Activated naive CD4-positive, alpha-beta T cell treated with anti-CD3 and anti-CD28 coated beads, Interleukin-2, amount 50 U/mL, for 16 hours (primary cell): ENCODE data around the gene IKZF3.
"Not testable (repeated sequence)": the region's sequence is repeated elsewhere in the genome, so short reads cannot be mapped to it uniquely, and the experiment has no call there.

Source experiments
- DNase-seq: peaks from one replicate; pipeline ENCODE4 v3.0.0-alpha.2; 2020

The IKZF3 gene

GRCh38 chr17:39777534-39778365 is 86.4 kb downstream of the IKZF3 start:
- no peak for DNase-seq

- peak; percentile 30 for DNase-seq
Observed at GRCh38 chr17:39776252-39776651, 87.9 kb downstream of the IKZF3 start.

DNA sequence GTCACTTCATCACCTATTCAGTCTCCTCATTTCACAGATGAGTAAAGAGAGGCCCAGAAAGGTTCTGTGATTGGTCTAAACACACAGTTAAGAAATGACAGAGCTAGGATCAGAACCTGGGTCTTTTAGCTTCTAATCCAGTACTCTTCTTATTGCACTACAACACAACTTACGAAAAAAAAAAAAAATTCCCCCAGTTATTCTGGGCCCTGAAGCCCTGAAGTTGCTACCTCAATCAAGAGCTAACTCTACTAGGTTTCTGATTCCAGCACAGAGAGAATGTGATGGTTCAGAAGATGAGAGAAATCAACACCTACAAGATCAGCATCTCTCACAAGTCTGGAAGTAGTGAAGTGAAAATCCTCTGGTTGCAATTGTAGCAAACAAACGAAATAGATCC is 89.1 kb downstream of the IKZF3 start:
- DNase-seq = no peak

- DNase-seq = no peak
Observed at GRCh38 chr17:39774047-39774446, 90.1 kb downstream of the IKZF3 start.

GRCh38 chr17:39772987-39773934 is 90.9 kb downstream of the IKZF3 start:
- DNase-seq = no peak

GRCh38 chr17:39772415-39772814 is 91.7 kb downstream of the IKZF3 start:
- no peak for DNase-seq

DNA sequence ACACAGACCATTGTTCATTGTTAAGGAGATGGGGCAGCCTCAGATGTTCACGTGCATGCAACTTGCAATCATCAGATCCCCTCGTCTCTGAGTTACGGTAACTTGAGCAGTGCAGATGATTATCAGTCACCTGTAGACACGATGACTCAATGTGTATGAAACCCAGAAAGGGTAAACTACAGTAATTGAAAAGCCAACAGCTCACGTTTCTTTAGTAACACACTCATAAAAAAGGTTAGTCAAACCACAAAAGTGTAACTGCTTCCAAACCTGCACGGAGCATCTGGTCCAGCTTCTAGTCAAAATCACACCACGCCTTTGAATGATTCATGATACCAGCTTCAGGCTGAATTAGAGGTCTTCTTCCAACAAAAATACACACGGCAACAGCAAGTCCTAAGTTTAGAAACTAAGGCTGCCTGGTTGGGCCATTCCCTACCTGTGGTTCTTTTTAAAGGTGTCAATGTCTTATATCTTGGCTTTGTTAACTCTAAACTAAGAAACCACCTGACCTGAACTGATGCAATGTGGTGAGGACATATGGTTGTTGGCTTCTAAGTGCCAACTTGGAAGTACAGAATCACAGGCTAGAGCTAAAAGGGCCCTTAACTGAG is 94.0 kb downstream of the IKZF3 start:
- DNase-seq = peak; percentile 65

DNA sequence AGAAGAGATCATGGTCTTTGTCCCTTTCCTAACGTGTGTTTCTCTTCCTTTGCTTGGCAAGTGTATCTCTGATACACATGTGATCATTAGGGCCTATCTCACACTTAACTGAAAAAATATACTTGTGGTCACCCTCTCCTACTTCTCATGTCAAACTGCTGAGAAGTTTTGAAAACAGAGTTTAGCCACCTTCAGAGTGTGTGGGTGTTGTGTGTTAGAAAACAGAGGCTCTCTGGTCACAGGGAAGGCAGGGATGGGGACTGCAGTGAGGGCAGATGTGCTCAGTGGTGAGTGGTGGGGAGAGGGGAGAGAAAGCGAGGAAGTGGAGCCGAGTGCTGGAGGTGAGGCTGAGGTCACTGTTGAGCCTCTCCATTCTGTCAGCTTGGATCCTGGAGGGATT is 97.0 kb downstream of the IKZF3 start:
- DNase-seq = no peak

- DNase-seq = no peak
Observed at GRCh38 chr17:39765766-39766165, 98.3 kb downstream of the IKZF3 start.

- DNase-seq = no peak
Observed at GRCh38 chr17:39765175-39765574, 98.9 kb downstream of the IKZF3 start.

DNA sequence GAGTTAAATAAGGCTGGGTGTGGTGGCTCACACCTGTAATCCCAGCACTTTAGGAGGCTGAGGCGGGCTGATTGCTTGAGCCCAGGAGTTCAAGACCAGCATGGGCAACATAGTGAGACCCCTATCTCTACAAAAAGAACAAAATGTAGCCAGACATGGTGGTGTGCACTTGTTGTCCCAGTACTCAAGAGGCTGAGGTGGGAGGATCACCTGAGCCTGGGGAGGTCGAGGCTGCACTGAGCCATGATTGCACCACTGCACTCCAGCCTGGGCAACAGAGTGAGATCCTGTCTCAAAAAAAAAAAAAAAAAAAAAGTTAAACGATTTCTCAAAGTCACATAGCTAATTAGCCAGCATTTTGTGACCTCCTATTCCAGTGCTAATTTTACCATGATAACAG is 99.9 kb downstream of the IKZF3 start:
- not testable (repeated sequence) for DNase-seq

- DNase-seq = no peak
Observed at GRCh38 chr17:39763051-39763820, 100.9 kb downstream of the IKZF3 start.

- DNase-seq = no peak
Observed at GRCh38 chr17:39761861-39762496, 102.1 kb downstream of the IKZF3 start.

DNA sequence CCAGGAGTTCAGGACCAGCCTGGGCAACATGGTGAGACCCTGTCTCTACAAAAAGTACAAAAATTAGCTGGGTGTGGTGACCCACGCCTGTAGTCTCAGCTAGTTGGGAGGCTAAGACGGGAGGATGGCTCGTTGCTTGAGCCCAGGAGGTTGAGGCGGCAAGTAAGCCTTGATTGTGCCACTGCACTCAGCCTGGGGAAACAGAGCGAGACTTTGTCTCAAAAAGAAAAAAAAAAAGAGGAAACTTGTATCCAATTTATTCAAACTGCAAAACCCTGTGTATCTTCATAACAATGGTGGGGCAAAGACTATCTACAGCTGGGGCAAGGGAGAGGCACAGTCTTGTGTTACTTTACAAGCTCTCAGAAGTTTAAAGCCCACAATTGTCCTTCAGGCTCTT is 104.9 kb downstream of the IKZF3 start:
- no peak for DNase-seq

DNA sequence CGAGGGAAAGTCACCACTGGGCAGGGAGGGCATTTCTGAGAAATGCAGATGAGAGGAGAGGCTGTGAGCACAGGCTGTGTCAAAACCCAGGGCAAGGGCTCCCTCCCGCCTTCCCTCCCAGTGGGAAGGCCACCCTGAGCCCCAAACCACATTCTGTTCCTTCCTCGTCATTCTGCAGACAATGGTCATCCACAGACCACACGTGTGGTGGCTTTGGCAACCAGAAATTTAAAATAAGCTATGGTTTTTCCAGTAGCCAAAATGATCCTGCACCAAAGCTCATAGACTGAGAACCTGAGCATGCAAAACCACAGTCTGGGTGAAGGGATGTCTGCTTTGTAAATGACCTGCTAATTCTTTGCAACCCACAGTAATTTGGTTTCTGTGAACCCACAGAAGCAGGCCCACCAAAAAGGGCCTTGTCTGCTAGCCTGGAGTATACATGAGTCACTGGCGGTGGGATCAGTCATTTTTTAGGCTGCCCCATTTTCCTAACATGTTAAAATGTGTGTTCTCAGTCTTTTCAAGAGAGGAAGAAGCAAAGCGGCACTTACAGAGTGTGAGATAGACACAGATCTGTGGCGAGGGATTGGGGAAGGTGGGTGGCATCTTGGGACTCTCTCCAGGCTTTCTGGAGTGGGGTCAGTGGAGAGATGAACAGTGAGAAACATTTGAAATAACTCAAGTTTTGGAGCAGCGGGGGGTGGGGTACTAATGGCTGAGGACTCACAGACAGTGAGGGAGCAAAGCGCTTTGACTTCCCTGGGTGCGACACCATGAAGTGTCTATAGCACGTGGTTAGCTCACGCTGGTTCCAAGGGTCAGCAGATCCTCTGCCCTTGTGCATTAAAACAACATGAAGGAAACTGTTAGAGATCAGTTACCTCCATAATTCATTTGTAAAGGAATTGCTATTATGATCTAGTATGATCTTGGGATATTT is 105.9 kb downstream of the IKZF3 start:
- DNase-seq = peak; percentile 37

- DNase-seq = no peak
Observed at GRCh38 chr17:39757176-39757662, 106.9 kb downstream of the IKZF3 start.

DNA sequence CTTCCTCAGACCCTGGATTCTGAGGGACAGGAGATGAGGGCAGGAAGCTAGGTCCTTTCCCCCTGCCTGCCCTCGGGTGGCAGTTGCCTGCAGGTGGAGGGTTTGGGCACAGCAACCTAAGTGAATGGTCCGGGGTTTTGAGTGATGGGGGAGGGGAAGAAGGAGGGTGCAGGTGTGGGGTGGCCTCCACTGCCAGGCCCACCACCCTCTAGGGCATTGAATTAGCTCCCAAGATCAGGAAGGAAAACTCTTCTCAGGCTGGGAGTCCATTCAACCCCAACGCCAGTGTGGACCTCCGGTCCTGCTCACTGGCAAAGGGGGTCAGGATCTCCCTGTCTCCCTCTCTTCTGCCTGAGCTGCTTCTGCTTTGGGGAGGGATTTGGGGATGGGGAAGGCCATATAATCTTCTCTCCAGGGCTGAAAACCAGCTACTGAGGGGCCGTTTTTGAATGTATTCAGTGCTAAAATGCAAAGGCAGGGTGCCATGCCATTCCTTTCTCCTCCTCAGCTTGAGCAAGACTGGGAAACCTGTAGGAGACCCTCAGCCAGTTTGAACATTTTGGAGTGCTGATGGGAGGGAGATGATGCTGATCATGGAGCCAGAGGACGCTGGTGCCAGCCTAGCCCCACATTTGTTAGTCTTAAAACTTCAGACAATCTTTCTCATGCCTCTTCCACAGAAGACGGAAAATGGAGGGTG is 107.6 kb downstream of the IKZF3 start:
- DNase-seq = no peak

GRCh38 chr17:39755554-39756379 is 108.3 kb downstream of the IKZF3 start:
- peak; percentile 55 for DNase-seq

GRCh38 chr17:39754958-39755553 is 109.1 kb downstream of the IKZF3 start:
- DNase-seq = no peak
